ENCODE measurements around the gene CA10.

The CA10 gene

GRCh38 chr17:52178012-52178411 is 19.5 kb upstream of the CA10 start:
- Histone ChIP-seq H3K4me3 (replicated peaks; ENCODE audit: insufficient read depth, low read length) (no peak overlapping the region), H3K27me3 (ENCODE audit: insufficient read depth, poor library complexity, severe bottlenecking) (no peaks in the 10 kb centered on the region), H3K27ac (replicated peaks) (no peak overlapping the region)
- TF ChIP-seq REST (IDR thresholded peaks at IDR 0.05; ENCODE audit: insufficient replicate concordance, low read depth): no peak
- TF ChIP-seq SPI1 (IDR thresholded peaks at IDR 0.05; ENCODE audit: borderline replicate concordance, low read depth): 0 out of 2 replicates have a peak, but pooled peaks have one; percentile 14
- no peak for TF ChIP-seq CTCF (IDR thresholded peaks at IDR 0.05; ENCODE audit: insufficient read depth, low read length)
- no peak for TF ChIP-seq GABPA (IDR thresholded peaks at IDR 0.05; ENCODE audit: low read depth)
- no peak for TF ChIP-seq POLR2AphosphoS5 (IDR thresholded peaks at IDR 0.05; ENCODE audit: low read depth)
- DNase-seq (ENCODE audit: low read depth in 1 of 2, low spot score in 1 of 2): no peak

- DNase-seq (ENCODE audit: low read depth in 1 of 2, low spot score in 1 of 2): peak in 1 of 2 experiments; percentile 17
- Histone ChIP-seq H3K27ac (replicated peaks) (no peak overlapping the region), H3K4me3 (replicated peaks; ENCODE audit: insufficient read depth, low read length) (no peak overlapping the region), H3K27me3 (ENCODE audit: insufficient read depth, poor library complexity, severe bottlenecking) (no peaks in the 10 kb centered on the region)
- TF ChIP-seq GABPA (IDR thresholded peaks at IDR 0.05; ENCODE audit: low read depth) (no peak), CTCF (IDR thresholded peaks at IDR 0.05; ENCODE audit: insufficient read depth, low read length) (peak; percentile 24)
Observed at GRCh38 chr17:52170963-52171572, 12.6 kb upstream of the CA10 start.

- Histone ChIP-seq H3K4me3 (replicated peaks; ENCODE audit: insufficient read depth, low read length) (no peak overlapping the region), H3K27me3 (ENCODE audit: insufficient read depth, poor library complexity, severe bottlenecking) (peaks cover 21% of the 10 kb centered on the region), H3K27ac (replicated peaks) (no peak overlapping the region)
- no peak for TF ChIP-seq REST (IDR thresholded peaks at IDR 0.05; ENCODE audit: insufficient replicate concordance, low read depth)
- no peak for TF ChIP-seq SPI1 (IDR thresholded peaks at IDR 0.05; ENCODE audit: borderline replicate concordance, low read depth)
- TF ChIP-seq GABPA (IDR thresholded peaks at IDR 0.05; ENCODE audit: low read depth): no peak
- no peak for TF ChIP-seq POLR2AphosphoS5 (IDR thresholded peaks at IDR 0.05; ENCODE audit: low read depth)
- no peak for TF ChIP-seq CTCF (IDR thresholded peaks at IDR 0.05; ENCODE audit: insufficient read depth, low read length)
- DNase-seq (ENCODE audit: low read depth in 1 of 2, low spot score in 1 of 2): no peak
Observed at GRCh38 chr17:52160136-52160567, 1.6 kb upstream of the CA10 start.

Measured in HL-60 (cell line).